GM23248 (cell line): ENCODE results near the gene EIF4G1. TPM values are rescaled to one million over a fixed set of nuclear protein-coding genes. Genes with fewer than 3 reads are reported as not detected.

Source experiments
- DNase-seq: peaks from one replicate; pipeline ENCODE4 v3.0.0-alpha.2; 2015
- H2AFZ ChIP-seq: fragments of 200-600 bp; sonication (generic); 2 replicates; pipeline ENCODE4 v1.6.1; 2016; ENCODE audit warnings: antibody characterized with exemption
- H3F3A ChIP-seq: fragments of 200-600 bp; sonication (generic); 2 replicates; pipeline ENCODE4 v1.6.1; 2016; ENCODE audit warnings: mild to moderate bottlenecking, antibody characterized with exemption, mixed run types; ENCODE audit not compliant: insufficient read depth
- H3K27ac ChIP-seq: fragments of 200-600 bp; sonication (generic); 2 replicates; pipeline ENCODE4 v1.5.1; 2016; ENCODE audit warnings: mild to moderate bottlenecking
- H3K27me3 ChIP-seq: fragments of 200-600 bp; sonication (generic); replicated peaks from 2 replicates; pipeline ENCODE4 v1.6.1; 2016; ENCODE audit warnings: mild to moderate bottlenecking; ENCODE audit not compliant: insufficient read depth
- H3K36me3 ChIP-seq: fragments of 200-600 bp; sonication (generic); 2 replicates; pipeline ENCODE4 v1.6.1; 2016; ENCODE audit warnings: low read depth, mild to moderate bottlenecking
- H3K4me1 ChIP-seq: fragments of 200-600 bp; sonication (generic); 2 replicates; pipeline ENCODE4 v1.6.1; 2016; ENCODE audit warnings: mild to moderate bottlenecking; ENCODE audit not compliant: insufficient read depth
- H3K4me2 ChIP-seq: fragments of 200-600 bp; sonication (generic); one replicate; pipeline ENCODE4 v1.6.1; 2016; ENCODE audit warnings: mild to moderate bottlenecking; ENCODE audit not compliant: unreplicated experiment
- H3K4me3 ChIP-seq: fragments of 200-600 bp; sonication (generic); 2 replicates; pipeline ENCODE4 v1.5.1; 2016; ENCODE audit warnings: mild to moderate bottlenecking
- H3K79me2 ChIP-seq: fragments of 200-600 bp; sonication (generic); 2 replicates; pipeline ENCODE4 v1.6.1; 2016; ENCODE audit warnings: mild to moderate bottlenecking; ENCODE audit not compliant: insufficient read depth
- H3K9ac ChIP-seq: fragments of 200-600 bp; sonication (generic); 2 replicates; pipeline ENCODE4 v1.6.1; 2016; ENCODE audit warnings: mild to moderate bottlenecking
- H3K9me2 ChIP-seq: fragments of 200-600 bp; sonication (generic); 2 replicates; pipeline ENCODE4 v1.6.1; 2016; ENCODE audit warnings: mixed run types, mild to moderate bottlenecking, moderate library complexity; ENCODE audit not compliant: insufficient read depth
- H3K9me3 ChIP-seq: fragments of 200-600 bp; sonication (generic); one replicate; pipeline ENCODE4 v1.6.1; 2017; ENCODE audit warnings: low read depth
- H4K20me1 ChIP-seq: fragments of 200-600 bp; sonication (generic); 2 replicates; pipeline ENCODE4 v1.6.0; 2016; ENCODE audit not compliant: insufficient read depth
- EZH2 ChIP-seq: fragments of 200-600 bp; sonication (generic); IDR thresholded peaks from 2 replicates; pipeline ENCODE4 v1.6.1; 2018; ENCODE audit warnings: antibody characterized with exemption, mild to moderate bottlenecking; ENCODE audit not compliant: insufficient read depth, poor library complexity, severe bottlenecking
- EZH2phosphoT487 ChIP-seq: fragments of 200-600 bp; sonication (generic); IDR thresholded peaks from 2 replicates; pipeline ENCODE4 v1.6.1; 2018; ENCODE audit warnings: antibody characterized with exemption, moderate library complexity, mild to moderate bottlenecking, low read depth; ENCODE audit not compliant: insufficient read depth
- WGBS, 2 experiments: methylation state at CpG; one replicate each; pipeline ENCODE4 v1.1.6; 2015 to 2017; ENCODE audit warnings: low lambda C conversion rate in 2 of 2, low coverage in 1 of 2; ENCODE audit errors: missing lambda C conversion rate in 2 of 2; 5-methylcytosine and 5-hydroxymethylcytosine counted together
- in situ Hi-C: fragments of 300-500 bp; cut with MboI; formaldehyde crosslinking; loops from 2 replicates; pipeline ENCODE4 v1.15.0; 2020
- polyA plus RNA-seq: library from polyadenylated mRNA; unstranded; fragments of >200 nt; fragmentation: Nextera tagmentation; extraction: Ambion mirVana; gene quantifications from 2 replicates; pipeline ENCODE4 v1.2.1, GENCODE V29; 2016
- small RNA-seq: library from RNA; depleted of rRNA; stranded (forward); fragments of <200 nt; gene quantifications from one replicate; pipeline ENCODE3, GENCODE V24; 2014; ENCODE audit warnings: low read depth, low replicate concordance
- total RNA-seq: library from RNA; depleted of rRNA; stranded (reverse); fragments of >200 nt; shearing (Covaris generic); gene quantifications from 2 replicates; pipeline ENCODE4 v1.2.3, GENCODE V29; 2014; rRNA removed

EIF4G1 gene
- total and polyA plus RNA-seq, 2 experiments from 2014 or later = 184 to 370 TPM

DNA sequence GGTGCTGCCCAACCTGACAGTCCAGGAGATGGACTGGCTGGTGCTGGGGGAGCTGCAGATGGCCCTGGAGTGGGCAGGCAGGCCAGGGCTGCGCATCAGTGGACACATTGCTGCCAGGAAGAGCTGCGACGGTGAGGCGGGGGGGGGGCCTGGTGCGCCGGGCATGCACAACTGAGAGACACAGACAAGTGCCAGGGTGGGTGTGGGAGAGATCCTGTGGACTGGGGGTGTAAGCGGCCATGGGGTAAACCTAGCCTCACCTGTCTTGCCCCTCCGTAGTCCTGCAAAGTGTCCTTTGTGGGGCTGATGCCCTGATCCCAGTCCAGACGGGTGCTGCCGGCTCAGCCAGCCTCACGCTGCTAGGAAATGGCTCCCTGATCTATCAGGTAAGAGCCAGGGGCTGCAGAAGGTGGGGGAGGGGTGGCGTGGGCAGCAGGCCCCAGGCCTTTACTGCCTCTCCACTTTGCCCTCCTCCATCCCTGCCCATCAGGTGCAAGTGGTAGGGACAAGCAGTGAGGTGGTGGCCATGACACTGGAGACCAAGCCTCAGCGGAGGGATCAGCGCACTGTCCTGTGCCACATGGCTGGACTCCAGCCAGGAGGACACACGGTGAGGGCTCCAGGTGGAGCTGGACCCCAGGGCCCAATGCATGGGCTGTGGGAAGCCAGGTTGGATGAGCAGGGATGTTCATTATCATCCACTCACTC lies 68.8 kb downstream of the EIF4G1 start:
- Histone ChIP-seq H3K4me1 (no peaks in the 10 kb centered on the region), H2AFZ (no peak overlapping the region), H3K4me3 (no peak overlapping the region), H3K27me3 (peaks cover 28% of the 10 kb centered on the region), H3K36me3 (no peaks in the 10 kb centered on the region), H3K4me2 (no peak overlapping the region), H3K9me2 (no peaks in the 10 kb centered on the region), H3F3A (no peaks in the 10 kb centered on the region), H3K27ac (no peak overlapping the region), H3K9ac (no peak overlapping the region), H3K79me2 (no peaks in the 10 kb centered on the region), H4K20me1 (no peaks in the 10 kb centered on the region), H3K9me3 (no peaks in the 10 kb centered on the region)
- DNase-seq = no peak
- WGBS, 2 experiments = 82 to 85% methylated on average over 15 of the region's 15 CpGs
- no peak for TF ChIP-seq EZH2phosphoT487
- in situ Hi-C loops = no loop called here

DNA sequence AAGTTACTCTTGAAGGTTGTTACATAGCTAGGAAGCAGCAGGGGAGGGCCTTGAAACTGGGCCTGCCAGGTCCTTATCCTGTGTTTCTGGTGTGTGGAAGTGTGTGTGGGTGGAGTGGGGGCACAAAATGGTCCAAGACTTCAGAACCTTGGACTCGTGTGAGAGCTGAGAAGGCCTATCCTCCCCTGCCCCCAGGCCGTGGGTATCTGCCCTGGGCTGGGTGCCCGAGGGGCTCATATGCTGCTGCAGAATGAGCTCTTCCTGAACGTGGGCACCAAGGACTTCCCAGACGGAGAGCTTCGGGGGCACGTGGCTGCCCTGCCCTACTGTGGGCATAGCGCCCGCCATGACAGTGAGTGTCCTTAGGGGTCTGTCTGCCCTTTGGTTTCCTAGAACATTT lies 69.9 kb downstream of the EIF4G1 start:
- Histone ChIP-seq H3K9ac (no peak overlapping the region), H2AFZ (no peak overlapping the region), H3K27me3 (peaks cover 23% of the 10 kb centered on the region), H3F3A (no peaks in the 10 kb centered on the region), H3K4me1 (no peaks in the 10 kb centered on the region), H4K20me1 (no peaks in the 10 kb centered on the region), H3K4me2 (no peak overlapping the region), H3K9me2 (no peaks in the 10 kb centered on the region), H3K36me3 (no peaks in the 10 kb centered on the region), H3K79me2 (no peaks in the 10 kb centered on the region), H3K27ac (no peak overlapping the region), H3K4me3 (no peak overlapping the region), H3K9me3 (no peaks in the 10 kb centered on the region)
- TF ChIP-seq EZH2phosphoT487 (no peak), EZH2 (no peak)
- DNase-seq = no peak
- WGBS, 2 experiments = 72 to 77% methylated on average over 9 of the region's 9 CpGs
- in situ Hi-C loops = no loop called here

Small RNA genes within 50 kb of the gene (small RNA-seq; reads per million reads assigned to genes)
- 81.6 reads per million, percentile 94 among the genes with 10 or more reads in this experiment for gene SNORD66

Other genes starting within 250 kb of the EIF4G1 start
- gene HTR3E, start 217.5 kb upstream of the EIF4G1 start, total RNA-seq = not detected in 2 replicates
- not detected in 2 replicates for gene HTR3E, start 217.5 kb upstream of the EIF4G1 start, polyA plus RNA-seq
- 27.8 and 55.5 TPM in 2 replicates for gene EIF2B5, start 179.2 kb upstream of the EIF4G1 start, total RNA-seq
- 28.3 and 31.2 TPM in 2 replicates for gene EIF2B5, start 179.2 kb upstream of the EIF4G1 start, polyA plus RNA-seq
- 66.9 and 76.4 TPM in 2 replicates for gene DVL3, start 159.2 kb upstream of the EIF4G1 start, total RNA-seq
- 31.1 and 42.7 TPM in 2 replicates for gene DVL3, start 159.2 kb upstream of the EIF4G1 start, polyA plus RNA-seq
- gene AP2M1, start 139.8 kb upstream of the EIF4G1 start, total RNA-seq = 889 and 951 TPM in 2 replicates
- 1,073 and 1,100 TPM in 2 replicates for gene AP2M1, start 139.8 kb upstream of the EIF4G1 start, polyA plus RNA-seq
- gene ABCF3, start 128.4 kb upstream of the EIF4G1 start, total RNA-seq = 47.8 and 56.5 TPM in 2 replicates
- 58.6 and 59.1 TPM in 2 replicates for gene ABCF3, start 128.4 kb upstream of the EIF4G1 start, polyA plus RNA-seq
- not detected in 2 replicates for gene VWA5B2, start 85.0 kb upstream of the EIF4G1 start, total RNA-seq
- not detected in 2 replicates for gene VWA5B2, start 85.0 kb upstream of the EIF4G1 start, polyA plus RNA-seq
- 52.7 and 66.1 TPM in 2 replicates for gene ALG3, start 65.6 kb upstream of the EIF4G1 start, total RNA-seq
- 94.2 and 94.7 TPM in 2 replicates for gene ALG3, start 65.6 kb upstream of the EIF4G1 start, polyA plus RNA-seq
- gene EEF1AKMT4, start 64.9 kb upstream of the EIF4G1 start, total RNA-seq = 4.0 and 7.2 TPM in 2 replicates
- 5.3 and 6.1 TPM in 2 replicates for gene EEF1AKMT4, start 64.9 kb upstream of the EIF4G1 start, polyA plus RNA-seq
- 0.11 TPM in 1 of 2 replicates, not detected in the other for gene CAMK2N2, start 53.1 kb upstream of the EIF4G1 start, total RNA-seq
- gene CAMK2N2, start 53.1 kb upstream of the EIF4G1 start, polyA plus RNA-seq = 0.14 TPM in 1 of 2 replicates, not detected in the other
- gene ECE2, start 38.6 kb upstream of the EIF4G1 start, total RNA-seq = not detected in 2 replicates
- not detected in 2 replicates for gene ECE2, start 38.6 kb upstream of the EIF4G1 start, polyA plus RNA-seq
- gene PSMD2, start 15.4 kb upstream of the EIF4G1 start, total RNA-seq = 596 and 602 TPM in 2 replicates
- 513 and 518 TPM in 2 replicates for gene PSMD2, start 15.4 kb upstream of the EIF4G1 start, polyA plus RNA-seq
- 24.5 and 44.9 TPM in 2 replicates for gene FAM131A, start 23.0 kb downstream of the EIF4G1 start, total RNA-seq
- 5.6 and 7.0 TPM in 2 replicates for gene FAM131A, start 23.0 kb downstream of the EIF4G1 start, polyA plus RNA-seq
- gene CLCN2, start 47.0 kb downstream of the EIF4G1 start, total RNA-seq = 1.2 and 1.8 TPM in 2 replicates
- 1.3 and 1.5 TPM in 2 replicates for gene CLCN2, start 47.0 kb downstream of the EIF4G1 start, polyA plus RNA-seq
- 73.0 and 81.2 TPM in 2 replicates for gene POLR2H, start 47.1 kb downstream of the EIF4G1 start, total RNA-seq
- gene POLR2H, start 47.1 kb downstream of the EIF4G1 start, polyA plus RNA-seq = 66.3 and 69.7 TPM in 2 replicates
- not detected in 2 replicates for gene THPO, start 63.6 kb downstream of the EIF4G1 start, total RNA-seq
- not detected in 2 replicates for gene THPO, start 63.6 kb downstream of the EIF4G1 start, polyA plus RNA-seq
- 0.22 and 0.25 TPM in 2 replicates for gene CHRD, start 65.4 kb downstream of the EIF4G1 start, total RNA-seq
- gene CHRD, start 65.4 kb downstream of the EIF4G1 start, polyA plus RNA-seq = 0.13 and 0.15 TPM in 2 replicates
- gene EPHB3, start 247.2 kb downstream of the EIF4G1 start, total RNA-seq = 3.0 and 16.9 TPM in 2 replicates
- gene EPHB3, start 247.2 kb downstream of the EIF4G1 start, polyA plus RNA-seq = 1.6 and 1.7 TPM in 2 replicates